Measurements from ENCODE around the gene CLDN1. TPM values are rescaled to one million over a fixed set of nuclear protein-coding genes. Genes with fewer than 3 reads are reported as not detected.

Gene CLDN1
- total and polyA plus RNA-seq, 2 of the 8 experiments (the other 6 are each of a cell fraction or from before 2014, with no cell fraction given), result 3.1 to 6.1 TPM

DNA sequence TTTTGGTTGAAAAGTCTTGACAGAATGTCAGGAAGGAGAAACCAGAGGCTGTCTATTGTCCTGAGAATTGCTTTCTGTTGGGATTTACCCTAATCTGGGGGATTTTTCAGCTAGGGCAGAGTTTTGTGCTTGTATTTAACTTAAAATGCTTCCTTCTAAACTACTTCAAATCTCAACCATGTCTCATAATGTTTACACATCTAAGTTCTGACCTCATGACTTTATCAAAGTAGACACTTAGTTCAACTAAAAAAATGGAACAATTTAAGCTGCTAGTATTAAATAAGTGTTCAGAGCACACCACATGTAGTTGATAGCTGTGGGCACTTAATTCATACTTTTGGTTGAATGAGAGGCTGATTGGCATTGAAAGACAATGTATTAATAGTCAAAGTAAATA is 28.2 kb downstream of the CLDN1 start:
- H3K4ac ChIP-seq (replicated peaks; ENCODE audit: insufficient read length, low read depth, low read length), result no peak overlapping the region
- FAIRE-seq (no peak), DNase-seq (ENCODE audit: low read depth in 1 of 2, low spot score in 2 of 2) (no peak)
- H2AFZ ChIP-seq (ENCODE audit: low read length), result no peak overlapping the region
- no peak overlapping the region for H2AK5ac ChIP-seq (ENCODE audit: low read depth, low read length)
- no peak overlapping the region for H3K23ac ChIP-seq (ENCODE audit: insufficient read length)
- H3K14ac ChIP-seq (ENCODE audit: insufficient read length), result no peak overlapping the region
- no peak overlapping the region for H2BK120ac ChIP-seq (replicated peaks; ENCODE audit: low read depth, low read length)
- H3K18ac ChIP-seq (ENCODE audit: extremely low read depth, low read length), result no peak overlapping the region
- H3K56ac ChIP-seq (replicated peaks; ENCODE audit: insufficient read length, low read depth, low read length), result no peak overlapping the region
- H2BK15ac ChIP-seq (ENCODE audit: low read length), result no peak overlapping the region
- no peaks in the 10 kb centered on the region for H3K79me1 ChIP-seq (ENCODE audit: low read depth, low read length)
- no peak overlapping the region for H3K4me2 ChIP-seq (ENCODE audit: insufficient read depth in 1 of 2, low read depth in 2 of 2, low read length in 2 of 2)
- H4K20me1 ChIP-seq (replicated peaks in 1 of 2; ENCODE audit: control insufficient read depth in 1 of 2, insufficient read depth in 2 of 2, low read length in 2 of 2), result no peaks in the 10 kb centered on the region
- no peaks in the 10 kb centered on the region for H3K4me1 ChIP-seq (replicated peaks in 1 of 4; ENCODE audit: control insufficient read depth in 3 of 4, insufficient read depth in 4 of 4, low read length in 3 of 4)
- H2BK20ac ChIP-seq (ENCODE audit: low read length), result no peak overlapping the region
- H3K27me3 ChIP-seq (replicated peaks in 1 of 4; ENCODE audit: control insufficient read depth in 3 of 4, extremely low read depth in 1 of 4, insufficient read depth in 3 of 4, low read length in 3 of 4), result no peaks in the 10 kb centered on the region
- no peaks in the 10 kb centered on the region for H3K79me2 ChIP-seq (ENCODE audit: control insufficient read depth in 1 of 2, insufficient read depth in 2 of 2, low read length in 2 of 2)
- H3K4me3 ChIP-seq (ENCODE audit: extremely low read depth in 1 of 4, insufficient read depth in 2 of 4, low read depth in 3 of 4, low read length in 4 of 4), result no peak overlapping the region
- H3K36me3 ChIP-seq (ENCODE audit: control insufficient read depth in 2 of 4, insufficient read depth in 4 of 4, low read length in 3 of 4), result no peaks in the 10 kb centered on the region
- H2BK12ac ChIP-seq (ENCODE audit: low read depth, low read length), result no peak overlapping the region
- H2BK5ac ChIP-seq (ENCODE audit: low read depth, low read length), result no peak overlapping the region
- ChIA-PET CTCF (ENCODE audit: partially characterized antibody) (no interaction called here), POLR2A (ENCODE audit: partially characterized antibody) (no interaction called here)
- no peak overlapping the region for H4K8ac ChIP-seq (ENCODE audit: extremely low read depth, insufficient read depth, low read length)
- peaks cover 3 to 5% of the 10 kb centered on the region in 2 experiments; a peak in 2 of 4 replicates for H3K9me3 ChIP-seq (ENCODE audit: insufficient read depth in 2 of 2, low read depth in 1 of 2, low read length in 1 of 2)
- H3K9ac ChIP-seq (replicated peaks in 1 of 4; ENCODE audit: extremely low read depth in 1 of 4, low read depth in 3 of 4, low read length in 3 of 4), result no peak overlapping the region
- H4K5ac ChIP-seq (ENCODE audit: insufficient read length, low read depth, low read length), result no peak overlapping the region
- no peaks in the 10 kb centered on the region for H3K23me2 ChIP-seq (ENCODE audit: low read depth, low read length)
- no peak overlapping the region for H4K91ac ChIP-seq (replicated peaks; ENCODE audit: insufficient read length, low read length)
- H3K27ac ChIP-seq (ENCODE audit: low read depth, low read length), result no peak overlapping the region
- TF ChIP-seq EZH2 (IDR thresholded peaks at IDR 0.05; ENCODE audit: low read depth, low read length, severe bottlenecking) (no peak), CTBP2 (IDR thresholded peaks at IDR 0.05; ENCODE audit: borderline replicate concordance, insufficient read depth, insufficient read length, low read length) (no peak), SIX5 (IDR thresholded peaks at IDR 0.05; ENCODE audit: low read depth, low read length) (no peak), SP2 (IDR thresholded peaks at IDR 0.05; ENCODE audit: low read length) (no peak), FOSL1 (IDR thresholded peaks at IDR 0.05; ENCODE audit: insufficient read depth, low read depth, low read length) (no peak), SP1 (IDR thresholded peaks at IDR 0.05; ENCODE audit: low read depth, low read length) (no peak), SP4 (IDR thresholded peaks at IDR 0.05; ENCODE audit: low read length) (no peak), KDM1A (IDR thresholded peaks at IDR 0.05; ENCODE audit: borderline replicate concordance, low read length) (no peak), NANOG (IDR thresholded peaks at IDR 0.05; ENCODE audit: insufficient read depth, low read depth, low read length, poor library complexity, severe bottlenecking) (no peak), RBBP5 (IDR thresholded peaks at IDR 0.05; ENCODE audit: borderline replicate concordance, low read depth, low read length) (no peak), CHD2 (IDR thresholded peaks at IDR 0.05; ENCODE audit: low read length) (no peak), POU5F1 (IDR thresholded peaks at IDR 0.05; ENCODE audit: low read depth, low read length) (no peak), TCF12 (IDR thresholded peaks at IDR 0.05; ENCODE audit: low read depth, low read length) (no peak)
- TF ChIP-seq, protein P1, sequence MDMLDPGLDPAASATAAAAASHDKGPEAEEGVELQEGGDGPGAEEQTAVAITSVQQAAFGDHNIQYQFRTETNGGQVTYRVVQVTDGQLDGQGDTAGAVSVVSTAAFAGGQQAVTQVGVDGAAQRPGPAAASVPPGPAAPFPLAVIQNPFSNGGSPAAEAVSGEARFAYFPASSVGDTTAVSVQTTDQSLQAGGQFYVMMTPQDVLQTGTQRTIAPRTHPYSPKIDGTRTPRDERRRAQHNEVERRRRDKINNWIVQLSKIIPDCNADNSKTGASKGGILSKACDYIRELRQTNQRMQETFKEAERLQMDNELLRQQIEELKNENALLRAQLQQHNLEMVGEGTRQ (IDR thresholded peaks at IDR 0.05; ENCODE audit: low read length), result no peak
- TF ChIP-seq, protein P2, sequence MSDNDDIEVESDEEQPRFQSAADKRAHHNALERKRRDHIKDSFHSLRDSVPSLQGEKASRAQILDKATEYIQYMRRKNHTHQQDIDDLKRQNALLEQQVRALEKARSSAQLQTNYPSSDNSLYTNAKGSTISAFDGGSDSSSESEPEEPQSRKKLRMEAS (IDR thresholded peaks at IDR 0.05), result no peak

Data from H1 (cell line).